HG03066 (cell line): ENCODE results near the gene MRGPRE.

ENCODE experiments used
- ATAC-seq: cut with Tn5 transposase; IDR thresholded peaks from one replicate; pipeline ENCODE4 v1.9.1; 2021; ENCODE audit warnings: low read depth; ENCODE audit not compliant: unreplicated experiment

The MRGPRE gene

DNA sequence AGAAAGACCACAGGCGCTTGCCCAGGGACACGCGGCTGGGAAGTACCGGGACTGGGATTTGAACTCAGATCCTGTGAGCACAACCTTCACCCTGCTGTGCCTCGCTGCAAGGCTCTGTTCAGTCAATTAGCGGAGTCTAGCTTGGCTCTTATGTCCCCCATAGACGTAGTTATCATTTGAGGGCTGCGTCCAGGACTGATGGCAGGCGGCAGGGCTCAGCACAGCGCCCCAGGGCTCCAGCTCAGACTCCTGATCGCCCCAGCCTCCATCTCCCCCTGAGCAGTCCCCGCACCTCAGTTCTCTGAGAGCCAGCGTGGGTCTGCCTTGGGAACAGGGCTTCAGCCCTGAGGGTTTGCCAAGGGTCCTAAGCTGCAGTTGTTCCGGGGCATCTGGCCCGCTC, 33.4 kb downstream of the MRGPRE start:
- no peak for ATAC-seq

GRCh38 chr11:3197878-3198528, 34.2 kb downstream of the MRGPRE start:
- no peak for ATAC-seq

- ATAC-seq, result no peak
These were observed 35.0 kb downstream of the MRGPRE start for GRCh38 chr11:3197044-3197695.

GRCh38 chr11:3196161-3197043, 35.8 kb downstream of the MRGPRE start:
- ATAC-seq, result no peak

GRCh38 chr11:3195251-3196160, 36.7 kb downstream of the MRGPRE start:
- no peak for ATAC-seq

- ATAC-seq, result no peak
These were observed 38.0 kb downstream of the MRGPRE start for GRCh38 chr11:3194016-3194816.

DNA sequence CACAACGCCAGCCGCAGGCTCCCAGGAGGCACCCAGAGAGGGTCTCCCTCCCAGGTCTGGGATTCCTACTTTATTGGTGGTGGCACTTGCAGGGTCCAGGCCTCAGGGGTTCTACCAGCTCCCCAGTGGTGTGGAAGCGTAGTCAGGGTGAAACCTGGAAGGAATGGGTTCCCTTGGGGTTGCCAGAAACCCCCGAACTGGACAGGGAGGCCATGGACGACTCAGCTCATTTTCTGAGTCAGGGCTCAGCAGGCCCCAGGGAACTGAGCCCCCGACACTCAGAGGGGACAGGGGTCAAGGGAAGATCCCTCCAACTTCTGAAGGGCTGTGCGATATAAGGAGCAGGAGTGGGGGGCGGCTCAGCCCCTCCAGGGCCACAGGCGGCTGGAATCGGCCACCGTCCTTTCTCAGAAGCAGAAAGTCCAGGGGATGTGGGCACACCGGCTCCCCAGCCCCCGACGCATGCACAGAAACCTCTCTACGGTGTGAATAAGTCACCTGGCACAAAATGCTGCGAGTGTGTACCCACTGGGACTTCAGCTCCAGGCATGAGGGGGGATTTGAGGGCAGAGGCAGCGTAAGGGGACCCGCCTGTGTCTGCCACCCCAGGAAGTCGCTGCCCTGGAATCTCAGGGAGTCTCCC, 38.7 kb downstream of the MRGPRE start:
- ATAC-seq, result no peak

GRCh38 chr11:3192511-3193372, 39.5 kb downstream of the MRGPRE start:
- ATAC-seq, result no peak

DNA sequence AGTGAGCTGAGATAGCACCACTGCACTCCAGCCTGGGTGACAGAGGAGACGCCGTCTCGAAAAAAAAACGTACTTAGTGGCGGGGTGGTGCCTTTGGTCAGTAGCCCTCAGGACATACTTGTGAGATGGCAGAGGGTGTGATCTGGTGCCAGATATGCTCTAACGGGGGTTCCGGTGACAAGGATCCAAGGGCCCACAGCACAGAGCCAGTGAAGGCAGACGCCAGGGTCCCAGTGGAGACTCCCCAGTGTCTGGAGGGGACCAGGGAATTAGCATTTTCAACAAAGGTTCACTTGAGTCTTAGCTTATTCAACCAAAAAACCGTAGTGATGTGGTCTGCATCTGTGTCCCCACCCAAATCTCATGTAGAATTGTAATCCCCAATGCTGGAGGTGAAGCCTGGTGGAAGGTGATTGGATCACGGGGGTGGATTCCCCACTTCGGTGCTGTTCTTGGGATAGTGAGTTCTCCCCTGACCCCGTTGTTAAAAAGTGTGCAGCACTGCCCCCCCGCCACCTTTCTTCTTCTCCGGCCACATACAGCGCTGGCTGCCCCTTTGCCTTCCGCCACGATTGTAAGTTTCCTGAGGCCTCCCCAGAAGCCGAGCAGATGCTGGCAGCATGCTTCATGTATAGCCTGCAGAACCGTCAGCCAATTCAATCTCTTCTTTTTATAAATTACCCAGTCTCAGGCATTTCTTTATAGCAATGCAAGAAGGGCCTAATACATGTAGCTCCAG, 40.5 kb downstream of the MRGPRE start:
- no peak for ATAC-seq

- ATAC-seq, result no peak
These were observed 41.6 kb downstream of the MRGPRE start for GRCh38 chr11:3190600-3190999.

- ATAC-seq, result no peak
These were observed 42.2 kb downstream of the MRGPRE start for GRCh38 chr11:3189886-3190583.

DNA sequence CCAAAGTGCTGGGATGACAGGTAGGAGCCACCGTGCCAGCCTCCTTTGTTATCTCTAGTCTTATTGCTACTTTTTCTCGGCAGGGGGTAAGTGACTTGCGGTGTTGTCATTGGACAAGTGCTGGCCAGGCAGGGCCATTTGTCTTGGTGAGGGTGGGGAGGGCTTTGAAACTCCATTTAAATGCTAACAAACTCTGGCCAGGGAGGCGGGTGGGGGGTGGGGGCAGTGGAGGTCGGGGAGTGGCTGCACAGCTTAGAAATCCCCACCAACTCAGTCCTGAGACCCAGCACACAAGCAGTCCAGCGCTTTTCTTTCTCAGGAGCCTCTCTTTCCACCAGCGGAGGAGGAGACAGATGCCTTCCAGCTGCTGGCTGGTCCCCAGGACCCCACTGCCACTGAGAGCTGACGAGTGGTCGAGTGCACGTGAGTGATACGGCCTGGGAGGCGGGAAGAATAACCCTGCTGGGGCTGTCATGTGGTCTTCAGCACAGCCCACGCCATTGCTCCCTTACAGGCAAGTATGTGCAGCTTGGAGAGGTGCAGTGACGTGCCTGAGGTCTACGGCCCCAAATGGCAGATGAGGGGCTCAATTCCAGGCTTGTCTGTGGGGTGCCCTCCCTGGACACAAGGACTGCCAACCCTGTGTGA, 42.9 kb downstream of the MRGPRE start:
- ATAC-seq, result no peak

- no peak for ATAC-seq
These were observed 43.6 kb downstream of the MRGPRE start for GRCh38 chr11:3188496-3189195.

DNA sequence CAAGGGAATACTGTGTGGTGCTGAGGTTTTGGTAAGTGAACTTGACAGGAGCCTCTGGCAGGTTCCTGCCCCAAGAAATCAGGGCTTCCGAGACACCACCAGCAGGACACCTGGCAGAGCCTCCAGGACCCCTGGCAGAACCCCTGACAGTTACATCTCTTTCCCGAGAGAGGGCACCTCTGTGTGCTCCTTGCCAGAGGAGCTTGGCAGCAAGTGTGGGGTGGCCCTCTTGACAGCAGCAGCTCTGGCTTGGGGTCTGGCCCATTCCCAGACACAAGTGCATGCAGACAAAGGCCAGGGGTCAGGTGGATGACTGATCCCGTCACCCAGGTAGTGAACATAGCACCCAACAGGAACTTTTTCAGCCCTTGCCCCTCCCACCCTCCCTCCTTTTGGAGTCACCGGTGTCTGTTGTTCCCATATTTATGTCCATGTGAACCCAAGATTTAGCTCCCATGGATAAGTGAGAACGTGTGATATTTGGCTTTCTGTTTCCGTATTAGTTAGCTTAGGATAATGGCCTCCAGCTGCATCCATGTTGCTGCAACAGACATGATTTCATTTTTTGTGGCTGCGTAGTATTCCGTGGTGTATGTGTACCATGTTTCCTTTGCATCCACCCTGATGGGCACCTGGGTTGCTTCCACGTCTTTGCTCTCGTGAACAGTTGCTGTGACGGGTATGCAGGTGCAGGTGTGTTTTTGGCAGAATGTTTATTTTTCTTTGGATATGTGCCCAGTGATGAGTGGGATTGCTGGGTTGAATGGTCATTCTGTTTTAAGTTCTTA, 45.9 kb downstream of the MRGPRE start:
- ATAC-seq, result no peak

DNA sequence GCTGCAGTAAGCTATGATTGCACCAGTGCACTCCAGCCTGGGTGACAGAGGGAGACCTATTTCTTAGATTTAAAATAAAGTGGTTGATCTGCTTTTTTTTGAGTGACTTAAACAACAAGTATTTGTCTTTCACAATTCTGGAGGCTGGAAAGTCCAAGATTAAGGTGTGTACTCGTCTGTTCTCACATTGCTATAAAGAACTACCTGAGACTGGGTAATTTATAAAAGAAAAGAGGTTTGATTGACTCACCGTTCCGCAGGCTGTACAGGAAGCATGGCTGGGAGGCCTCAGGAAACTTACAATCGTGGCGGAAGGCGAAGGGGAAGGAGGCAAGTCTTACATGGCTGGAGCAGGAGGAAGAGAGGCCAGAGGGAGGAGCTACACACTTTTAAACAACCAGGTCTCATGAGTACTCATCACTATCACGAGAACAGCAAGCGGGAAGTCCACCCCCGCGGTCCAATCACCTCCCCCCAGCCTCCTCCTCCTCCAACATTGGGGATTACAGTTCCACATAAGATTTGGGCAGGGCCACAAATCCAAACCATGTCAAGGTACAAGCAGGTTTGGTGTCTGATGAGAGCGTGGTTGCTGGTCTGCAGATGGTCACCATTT, 47.4 kb downstream of the MRGPRE start:
- ATAC-seq, result no peak
